Head of caudate nucleus (tissue), 42 donors: ENCODE measurements around the gene LYRM9.
A peak's percentile ranks its signal among the peaks of the same experiment; 100 is the strongest.
"Not testable (repeated sequence)": the region's sequence is repeated elsewhere in the genome, so short reads cannot be mapped to it uniquely, and the experiment has no call there.

Source experiments
- DNase-seq, 42 donors: peaks; one replicate each; pipeline versions ENCODE4 v3.0.0 to v3.0.0-alpha.2; 2020 to 2021; ENCODE audit warnings: mixed read lengths in 7 of 42
- intact Hi-C: fragments of 100-400 bp; cut with DNase I; formaldehyde crosslinking; loops from one replicate; pipeline ENCODE4 v1.15.0; 2022

The LYRM9 gene

DNA sequence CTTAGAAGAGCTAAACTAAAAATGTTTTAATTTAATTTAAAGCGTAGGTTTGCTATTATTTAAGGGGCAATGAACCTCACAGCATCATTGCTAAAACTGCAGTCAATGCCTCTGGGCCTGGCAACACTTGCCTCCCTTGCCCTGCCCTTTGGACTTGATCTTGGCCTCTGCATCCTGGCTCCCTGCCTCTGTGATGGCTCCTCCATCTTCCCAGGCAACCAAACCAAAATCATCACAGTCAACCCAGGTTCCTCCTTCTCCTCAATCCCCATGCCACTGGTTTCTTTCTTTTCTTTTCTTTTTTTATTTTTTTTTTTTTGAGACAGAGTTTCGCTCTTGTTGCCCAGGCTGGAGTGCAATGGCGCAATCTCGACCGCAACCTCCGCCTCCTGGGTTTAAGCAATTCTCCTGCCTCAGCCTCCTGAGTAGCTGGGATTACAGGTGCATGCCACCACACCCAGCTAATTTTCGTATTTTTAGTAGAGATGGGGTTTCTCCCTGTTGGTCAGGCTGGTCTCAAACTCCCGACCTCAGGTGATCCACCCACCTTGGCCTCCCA lies 6.7 kb downstream of the LYRM9 start:
- intact Hi-C loops: loop anchor here (10.0 kb wide), 1 partner anchor 358 kb away; no protein-coding TSS in a partner anchor
- not testable (repeated sequence) for DNase-seq

GRCh38 chr17:27882162-27882840 lies 10.9 kb downstream of the LYRM9 start:
- no peak for DNase-seq
- intact Hi-C loops: loop anchor here (5.0 to 10.0 kb wide), 2 partner anchors 75 to 362 kb away; no protein-coding TSS in a partner anchor

DNA sequence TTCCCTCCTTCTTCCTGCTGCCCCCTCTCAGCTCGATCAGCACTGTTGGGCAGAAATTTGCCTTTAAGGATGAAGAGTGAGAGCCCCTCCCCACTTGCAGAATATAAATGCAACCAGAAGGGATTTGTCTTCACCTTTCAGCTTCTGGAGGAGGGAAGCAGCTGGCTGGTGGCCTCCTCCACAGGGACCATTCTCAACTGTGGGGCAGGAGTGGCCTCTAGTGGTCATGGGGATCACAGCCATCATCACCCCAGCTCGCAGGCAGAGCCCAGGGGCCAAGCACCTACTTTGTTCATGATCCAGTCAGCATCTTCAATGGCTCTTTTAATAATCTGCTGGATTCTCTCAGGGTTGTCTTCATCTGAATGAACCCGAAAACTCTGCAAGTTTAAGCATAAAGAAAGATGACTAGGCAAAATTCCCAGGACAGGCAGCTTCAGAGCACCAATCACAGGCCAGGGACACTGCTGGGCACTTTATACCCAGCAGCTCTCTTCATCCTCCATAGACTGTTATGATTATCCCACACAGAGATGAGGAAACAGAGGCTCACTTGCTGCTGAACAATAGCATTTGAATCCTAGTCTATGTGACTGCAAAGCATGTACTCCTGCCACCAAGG lies 13.1 kb downstream of the LYRM9 start:
- DNase-seq: peak; percentile 44 to 91 (median 77)
- intact Hi-C loops: loop anchor here (5.0 to 10.0 kb wide), 3 partner anchors 73 to 365 kb away; no protein-coding TSS in a partner anchor

GRCh38 chr17:27878776-27879562 lies 14.2 kb downstream of the LYRM9 start:
- DNase-seq: no peak
- intact Hi-C loops: loop anchor here (10.0 kb wide), 1 partner anchor 114 kb away; no protein-coding TSS in a partner anchor

- intact Hi-C loops: loop anchor here (10.0 kb wide), 1 partner anchor 109 kb away; no protein-coding TSS in a partner anchor
- DNase-seq: no peak
Measured at GRCh38 chr17:27873746-27874145, 19.4 kb downstream of the LYRM9 start.

DNA sequence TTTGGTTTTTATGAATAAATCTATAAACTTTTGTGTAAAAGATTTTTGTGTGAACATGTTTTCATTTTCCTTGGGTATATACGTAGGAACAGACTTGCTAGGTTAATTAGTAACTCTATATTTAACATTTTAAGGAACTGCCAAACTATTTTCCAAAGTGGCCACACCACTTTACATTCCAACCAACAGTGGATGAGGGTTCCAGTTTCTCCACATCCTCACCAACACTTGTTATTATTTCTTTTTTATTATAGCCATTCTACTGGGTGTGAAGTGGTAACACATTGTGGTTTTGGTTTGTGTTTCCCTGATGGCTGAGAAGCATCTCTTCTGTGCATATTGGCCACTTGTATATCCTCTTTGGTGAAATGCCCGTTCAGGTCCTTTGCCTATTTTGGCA lies 20.0 kb downstream of the LYRM9 start:
- intact Hi-C loops: loop anchor here (10.0 kb wide), 1 partner anchor 108 kb away; no protein-coding TSS in a partner anchor
- no peak for DNase-seq

GRCh38 chr17:27872776-27873175 lies 20.4 kb downstream of the LYRM9 start:
- DNase-seq: no peak
- intact Hi-C loops: loop anchor here (10.0 kb wide), 1 partner anchor 108 kb away; no protein-coding TSS in a partner anchor

DNA sequence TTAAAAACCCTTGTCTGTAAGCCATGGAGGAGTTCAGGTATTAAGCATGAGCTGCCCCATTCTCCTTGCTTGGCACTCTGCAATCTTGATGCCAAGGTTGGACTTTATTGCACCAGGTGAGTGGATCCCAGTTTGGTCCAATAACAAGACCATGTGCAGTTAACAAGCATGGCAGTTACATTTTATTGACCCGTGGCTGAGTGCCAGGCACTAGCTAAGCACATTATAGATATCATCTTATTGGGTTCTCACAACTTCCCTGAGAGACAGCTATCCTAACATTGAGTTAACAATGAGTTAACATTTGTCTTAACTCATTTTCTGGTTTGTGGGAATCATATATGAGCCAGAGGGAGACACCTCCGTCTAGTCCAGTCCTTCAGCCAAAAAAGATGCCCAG lies 21.8 kb downstream of the LYRM9 start:
- intact Hi-C loops: loop anchor here (10.0 kb wide), 1 partner anchor 107 kb away; no protein-coding TSS in a partner anchor
- DNase-seq: no peak

- no peak for DNase-seq
- intact Hi-C loops: loop anchor here (10.0 kb wide), 1 partner anchor 106 kb away; no protein-coding TSS in a partner anchor
Measured at GRCh38 chr17:27870345-27870744, 22.8 kb downstream of the LYRM9 start.

DNA sequence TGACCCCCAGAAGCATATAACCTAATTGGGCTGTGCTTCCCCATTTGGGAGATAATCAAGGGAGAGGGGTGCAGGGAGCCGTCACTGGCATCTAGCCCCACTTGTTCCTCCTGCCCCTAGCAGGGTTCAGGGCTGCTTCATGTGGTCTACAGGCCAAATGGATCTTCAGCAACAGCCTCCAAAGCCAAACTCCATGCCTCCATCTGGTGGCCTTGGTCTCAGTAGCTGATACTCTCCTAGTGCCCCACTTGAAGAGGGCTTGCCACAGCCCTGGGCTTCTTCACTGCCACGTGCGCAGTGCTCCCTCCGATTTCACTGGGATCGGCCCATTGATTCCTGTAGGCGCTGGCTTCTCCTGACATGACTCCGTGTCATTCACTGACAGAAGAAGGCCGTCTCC lies 24.6 kb downstream of the LYRM9 start:
- intact Hi-C loops: no loop called here
- DNase-seq: no peak

DNA sequence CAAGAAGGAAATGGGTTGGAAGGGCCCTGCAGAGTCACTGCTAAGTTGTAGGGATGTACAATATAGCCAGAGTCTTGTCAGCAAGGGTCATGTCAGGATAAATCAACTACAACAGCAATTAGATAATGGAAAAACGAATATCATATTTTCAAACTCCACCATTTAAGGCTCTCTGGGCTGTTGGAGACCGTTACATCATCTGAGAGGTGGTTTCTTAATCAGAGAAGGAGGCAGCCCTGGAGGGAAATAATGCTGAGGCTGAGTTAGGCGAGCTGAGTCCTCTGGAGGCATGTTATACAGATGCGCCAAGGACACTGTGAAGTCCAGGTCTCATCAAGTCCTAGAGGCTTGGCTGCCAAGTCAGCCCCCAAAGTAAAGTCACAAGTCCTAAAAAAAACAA lies 30.3 kb downstream of the LYRM9 start:
- intact Hi-C loops: no loop called here
- DNase-seq: no peak

GRCh38 chr17:27862004-27862403 lies 31.2 kb downstream of the LYRM9 start:
- intact Hi-C loops: no loop called here
- DNase-seq: no peak

DNA sequence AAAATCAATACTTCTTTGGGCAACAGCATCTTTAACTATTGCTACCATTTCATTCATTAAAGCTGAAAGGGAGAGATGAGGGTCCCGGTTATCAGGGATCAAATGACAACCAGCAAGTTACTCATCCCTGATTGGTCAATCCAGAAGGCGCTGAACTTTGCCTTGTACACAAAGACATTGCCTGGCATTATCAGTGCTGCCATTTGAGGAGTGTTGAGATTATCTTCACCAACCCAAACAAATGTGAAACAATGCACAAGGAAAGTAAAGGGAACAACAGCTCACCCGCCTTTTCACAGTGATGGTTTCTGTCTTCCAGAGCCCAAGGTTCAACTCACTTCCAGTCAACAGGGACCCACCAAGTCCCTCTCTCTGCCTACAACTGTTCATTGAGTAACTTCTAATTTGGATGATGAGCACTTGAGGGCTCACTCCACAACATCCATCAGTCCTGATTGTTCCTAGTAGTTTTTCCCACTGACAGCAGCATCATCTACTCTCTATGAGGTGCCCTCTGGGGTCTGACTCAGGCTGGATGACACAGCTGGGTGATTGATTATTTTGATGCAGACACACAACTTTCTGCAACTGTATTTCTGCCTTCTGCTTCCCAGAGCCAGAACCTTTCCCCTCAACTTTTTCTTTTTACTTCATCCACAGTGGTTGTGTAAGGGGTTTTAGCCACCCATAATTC lies 32.0 kb downstream of the LYRM9 start:
- no peak for DNase-seq
- intact Hi-C loops: no loop called here

DNA sequence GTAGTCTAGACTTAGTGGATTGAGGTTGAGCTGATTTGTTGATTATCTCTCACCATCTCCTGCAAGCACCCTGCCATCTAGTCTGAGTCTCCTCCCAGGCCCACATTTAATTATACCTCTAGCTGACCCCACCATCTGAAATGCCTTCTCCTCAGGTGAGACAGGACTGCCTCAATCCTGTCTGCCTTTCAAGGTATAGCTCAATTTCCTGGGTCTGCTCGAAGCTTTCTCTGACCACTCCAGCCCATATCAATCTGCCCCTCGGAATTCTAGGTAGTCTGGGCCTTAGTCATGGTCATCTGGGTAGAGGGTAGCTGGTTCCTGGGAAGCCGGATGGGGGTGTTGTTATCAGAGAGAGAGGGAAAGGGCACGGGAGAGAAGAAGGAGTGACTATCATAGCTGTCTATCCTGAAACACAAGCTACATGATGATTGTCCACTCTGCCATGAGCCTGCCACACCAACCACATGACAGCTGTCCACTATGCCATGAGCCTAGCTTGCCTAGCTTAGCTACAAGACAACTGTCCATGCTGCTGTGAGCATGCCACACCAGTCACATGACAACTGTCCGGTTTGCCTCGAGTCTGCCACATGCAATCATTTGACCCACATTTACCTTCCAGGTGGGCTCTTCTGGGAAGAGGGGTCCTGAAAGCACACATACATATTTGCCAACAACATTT lies 34.4 kb downstream of the LYRM9 start:
- no peak for DNase-seq
- intact Hi-C loops: no loop called here

GRCh38 chr17:27856676-27857432 lies 36.3 kb downstream of the LYRM9 start:
- intact Hi-C loops: no loop called here
- DNase-seq: no peak

- intact Hi-C loops: no loop called here
Measured at GRCh38 chr17:27855454-27855853, 37.7 kb downstream of the LYRM9 start.

GRCh38 chr17:27854163-27854562 lies 39.0 kb downstream of the LYRM9 start:
- intact Hi-C loops: no loop called here
- DNase-seq: no peak

More at GRCh38 chr17:27855454-27855853, 37.7 kb downstream of the LYRM9 start:
- no peak for DNase-seq
